HEK293T (cell line): ENCODE data around the gene MBOAT2.

Experiments
- ARNT ChIP-seq: fragments of 450-650 bp; IDR thresholded peaks from 2 replicates; pipeline ENCODE4 v1.6.1; 2017; ENCODE audit warnings: mild to moderate bottlenecking
- BHLHE40 ChIP-seq: fragments of 450-650 bp; IDR thresholded peaks from 2 replicates; pipeline ENCODE4 v1.6.1; 2016; ENCODE audit warnings: mild to moderate bottlenecking, moderate library complexity, borderline replicate concordance
- CTBP1 ChIP-seq: fragments of 450-650 bp; IDR thresholded peaks from 2 replicates; pipeline ENCODE4 v1.6.1; 2016; ENCODE audit warnings: borderline replicate concordance
- FOXK2 ChIP-seq: fragments of 450-650 bp; IDR thresholded peaks from 2 replicates; pipeline ENCODE4 v1.6.1; 2016; ENCODE audit warnings: mild to moderate bottlenecking
- FOXM1 ChIP-seq: fragments of 450-650 bp; IDR thresholded peaks from 2 replicates; pipeline ENCODE4 v1.6.1; 2017; ENCODE audit warnings: mild to moderate bottlenecking, borderline replicate concordance
- HDGF ChIP-seq: fragments of 450-650 bp; IDR thresholded peaks from 2 replicates; pipeline ENCODE4 v1.6.1; 2017; ENCODE audit warnings: antibody characterized with exemption, borderline replicate concordance
- L3MBTL2 ChIP-seq: fragments of 450-650 bp; conservative IDR thresholded peaks from 2 replicates; pipeline ENCODE4 v1.6.1; 2016; ENCODE audit warnings: mild to moderate bottlenecking
- LEF1 ChIP-seq: fragments of 450-650 bp; IDR thresholded peaks from 2 replicates; pipeline ENCODE4 v1.6.1; 2017; ENCODE audit warnings: mild to moderate bottlenecking, borderline replicate concordance
- NFRKB ChIP-seq: fragments of 450-650 bp; IDR thresholded peaks from 2 replicates; pipeline ENCODE4 v1.6.1; 2016; ENCODE audit warnings: mild to moderate bottlenecking, moderate library complexity
- PKNOX1 ChIP-seq: fragments of 450-650 bp; IDR thresholded peaks from 2 replicates; pipeline ENCODE4 v1.6.1; 2016
- SP1 ChIP-seq: fragments of 450-650 bp; IDR thresholded peaks from 2 replicates; pipeline ENCODE4 v1.6.1; 2017
- SUZ12 ChIP-seq: fragments of 450-650 bp; IDR thresholded peaks from 2 replicates; pipeline ENCODE4 v1.6.1; 2016; ENCODE audit warnings: mild to moderate bottlenecking
- TARDBP ChIP-seq: fragments of 450-650 bp; IDR thresholded peaks from 2 replicates; pipeline ENCODE4 v1.6.1; 2016

GRCh38 chr2:9029721-9030120 is 26.2 kb upstream of the MBOAT2 start:
- TF ChIP-seq SP1 (no peak), PKNOX1 (peak; percentile 68; the same call in 1 of the 2 replicates), BHLHE40 (no peak), NFRKB (no peak), L3MBTL2 (no peak; the same call in 1 of the 2 replicates), HDGF (no peak), ARNT (no peak), FOXK2 (no peak), SUZ12 (no peak), LEF1 (no peak), CTBP1 (peak; percentile 83; the same call in 1 of the 2 replicates), TARDBP (no peak), FOXM1 (no peak)
